Left lung (tissue), 10 donors: ENCODE results near the gene AMMECR1. TPM values are rescaled to one million over a fixed set of nuclear protein-coding genes. Genes with fewer than 3 reads are reported as not detected.

Experiments used
- ATAC-seq: fragments of 200-7000 bp; cut with Tn5 transposase; one replicate; pipeline ENCODE4 v1.9.1; 2020; ENCODE audit warnings: moderate library complexity
- DNase-seq, 4 donors: peaks; one replicate each; pipeline ENCODE4 v3.0.0-alpha.2; 2013 to 2020
- H3K27ac ChIP-seq, 2 donors: fragments of 200-600 bp; sonication (generic) in 1 of 2; one replicate each; pipeline versions ENCODE4 v1.5.0 to v1.8.0; 2020 to 2021
- H3K27me3 ChIP-seq, 2 donors: fragments of 200-600 bp; sonication (generic) in 1 of 2; one replicate each; pipeline versions ENCODE4 v1.5.0 to v1.8.0; 2020 to 2021
- H3K36me3 ChIP-seq, 2 donors: fragments of 200-600 bp; sonication (generic) in 1 of 2; one replicate each; pipeline versions ENCODE4 v1.5.0 to v1.8.0; 2020 to 2021
- H3K4me1 ChIP-seq, 2 donors: fragments of 200-600 bp; one replicate each; pipeline ENCODE4 v1.8.0; 2021
- H3K4me3 ChIP-seq, 2 donors: fragments of 200-600 bp; sonication (generic) in 1 of 2; one replicate each; pipeline versions ENCODE4 v1.5.0 to v1.8.0; 2020 to 2021; ENCODE audit warnings: mild to moderate bottlenecking in 1 of 2
- H3K9me3 ChIP-seq, 2 donors: fragments of 200-600 bp; sonication (generic) in 1 of 2; one replicate each; pipeline versions ENCODE4 v1.5.0 to v1.8.0; 2020 to 2021
- intact Hi-C, 2 donors: fragments of 100-400 bp; cut with DNase I; formaldehyde crosslinking; loops; one replicate each; pipeline versions ENCODE4 v1.11.2 to v1.14.2; 2022
- polyA plus RNA-seq, 6 donors: library from polyadenylated mRNA; unstranded; fragments of 120-200 nt; gene quantifications; one replicate each; pipeline ENCODE4 v1.2.1, GENCODE V29; 2013; ENCODE audit not compliant: insufficient read length in 6 of 6
- total RNA-seq, 2 donors: library from RNA; stranded (reverse); fragmentation: NEBNext Ultra II Directional; extraction: Animal tissue kit (Norgen Biotek cat#: 25700); gene quantifications; one replicate each; pipeline ENCODE4 v1.2.1, GENCODE V29; 2021
- TF ChIP-seq, protein P1 (sequence below), 2 donors: fragments of 200-600 bp; sonication (generic) in 1 of 2; IDR thresholded peaks; one replicate each; pipeline versions ENCODE4 v1.5.0 to v1.8.0; 2021; ENCODE audit warnings: antibody characterized with exemption in 2 of 2
- donor health status: DM: no; HTN: yes; CAD: no.
- donor health status: DM: no; HTN: no; CAD: no.

Gene AMMECR1
- total and polyA plus RNA-seq, 8 donors, result 8.9 to 15.2 (median 12.7) TPM

DNA sequence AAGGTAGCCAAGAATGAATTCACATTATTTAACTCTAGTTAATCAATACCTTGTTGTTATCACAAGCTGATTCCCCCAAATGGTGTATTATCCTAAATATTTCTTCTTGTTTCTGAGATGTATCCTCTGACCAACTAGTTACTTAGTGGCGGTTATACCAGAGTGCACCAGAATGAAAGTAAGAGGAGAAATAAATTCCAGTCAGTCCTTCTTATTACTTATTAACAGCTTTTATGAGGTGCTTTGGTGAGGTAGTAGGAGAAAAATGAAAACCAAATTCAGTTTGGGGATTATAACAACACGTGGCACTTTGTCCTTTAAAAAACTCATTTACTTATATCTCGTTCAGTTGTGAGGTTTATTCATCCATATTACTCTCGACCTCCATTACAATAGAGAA lies 101.9 kb downstream of the AMMECR1 start:
- TF ChIP-seq, protein P1, sequence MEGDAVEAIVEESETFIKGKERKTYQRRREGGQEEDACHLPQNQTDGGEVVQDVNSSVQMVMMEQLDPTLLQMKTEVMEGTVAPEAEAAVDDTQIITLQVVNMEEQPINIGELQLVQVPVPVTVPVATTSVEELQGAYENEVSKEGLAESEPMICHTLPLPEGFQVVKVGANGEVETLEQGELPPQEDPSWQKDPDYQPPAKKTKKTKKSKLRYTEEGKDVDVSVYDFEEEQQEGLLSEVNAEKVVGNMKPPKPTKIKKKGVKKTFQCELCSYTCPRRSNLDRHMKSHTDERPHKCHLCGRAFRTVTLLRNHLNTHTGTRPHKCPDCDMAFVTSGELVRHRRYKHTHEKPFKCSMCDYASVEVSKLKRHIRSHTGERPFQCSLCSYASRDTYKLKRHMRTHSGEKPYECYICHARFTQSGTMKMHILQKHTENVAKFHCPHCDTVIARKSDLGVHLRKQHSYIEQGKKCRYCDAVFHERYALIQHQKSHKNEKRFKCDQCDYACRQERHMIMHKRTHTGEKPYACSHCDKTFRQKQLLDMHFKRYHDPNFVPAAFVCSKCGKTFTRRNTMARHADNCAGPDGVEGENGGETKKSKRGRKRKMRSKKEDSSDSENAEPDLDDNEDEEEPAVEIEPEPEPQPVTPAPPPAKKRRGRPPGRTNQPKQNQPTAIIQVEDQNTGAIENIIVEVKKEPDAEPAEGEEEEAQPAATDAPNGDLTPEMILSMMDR (IDR thresholded peaks at IDR 0.05), result no peak
- intact Hi-C loops, result no loop called here
- no peak overlapping the region for H3K4me3 ChIP-seq
- no peak overlapping the region for H3K27ac ChIP-seq
- DNase-seq (no peak), ATAC-seq (peak; percentile 61)
- H3K27me3 ChIP-seq, result no peaks in the 10 kb centered on the region
- no peaks in the 10 kb centered on the region for H3K9me3 ChIP-seq
- H3K4me1 ChIP-seq, result no peaks in the 10 kb centered on the region
- H3K36me3 ChIP-seq, result no peaks in the 10 kb centered on the region

DNA sequence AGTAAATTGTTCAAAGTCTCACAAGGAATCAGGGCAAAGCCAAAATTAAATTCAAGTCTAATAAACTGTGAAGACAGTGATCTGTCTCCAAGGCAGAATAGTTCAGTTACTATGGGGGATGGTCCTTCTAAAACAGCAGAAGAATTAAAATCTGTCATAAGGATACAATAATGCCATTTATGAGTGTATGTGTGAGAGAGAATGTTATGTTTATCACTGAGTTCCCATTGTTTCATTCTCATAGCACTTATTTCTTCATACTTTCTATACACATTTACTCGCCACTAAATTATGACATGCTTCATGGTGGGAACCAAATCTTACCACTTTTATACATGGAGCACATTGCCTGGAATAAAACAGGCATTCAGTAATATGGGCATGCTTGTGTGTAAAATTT lies 102.5 kb downstream of the AMMECR1 start:
- Histone ChIP-seq H3K27me3 (no peaks in the 10 kb centered on the region), H3K36me3 (no peaks in the 10 kb centered on the region), H3K9me3 (no peaks in the 10 kb centered on the region), H3K4me3 (no peak overlapping the region), H3K4me1 (no peaks in the 10 kb centered on the region), H3K27ac (no peak overlapping the region)
- no peak for ATAC-seq
- intact Hi-C loops, result no loop called here
- DNase-seq, result no peak
- TF ChIP-seq, protein P1 (IDR thresholded peaks at IDR 0.05), result no peak

DNA sequence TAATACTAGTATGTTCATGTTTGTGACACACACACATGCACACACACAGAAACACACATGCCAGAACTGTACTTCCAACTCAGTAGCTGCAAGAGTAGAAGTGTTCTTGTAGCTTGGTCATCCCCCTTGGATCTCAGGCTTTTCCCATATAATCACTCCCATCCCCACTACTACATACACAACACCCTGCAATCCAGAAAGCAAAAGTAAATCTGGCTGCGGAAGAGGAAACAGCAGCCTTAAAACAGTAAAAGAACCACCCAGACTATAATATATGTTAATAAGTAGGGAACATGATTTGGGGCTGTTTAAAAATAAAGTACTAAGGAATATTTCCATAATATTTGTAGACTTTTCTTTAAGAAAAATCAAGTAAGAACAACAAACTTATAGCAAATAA lies 103.2 kb downstream of the AMMECR1 start:
- H3K27ac ChIP-seq, result no peak overlapping the region
- H3K4me1 ChIP-seq, result no peaks in the 10 kb centered on the region

DNA sequence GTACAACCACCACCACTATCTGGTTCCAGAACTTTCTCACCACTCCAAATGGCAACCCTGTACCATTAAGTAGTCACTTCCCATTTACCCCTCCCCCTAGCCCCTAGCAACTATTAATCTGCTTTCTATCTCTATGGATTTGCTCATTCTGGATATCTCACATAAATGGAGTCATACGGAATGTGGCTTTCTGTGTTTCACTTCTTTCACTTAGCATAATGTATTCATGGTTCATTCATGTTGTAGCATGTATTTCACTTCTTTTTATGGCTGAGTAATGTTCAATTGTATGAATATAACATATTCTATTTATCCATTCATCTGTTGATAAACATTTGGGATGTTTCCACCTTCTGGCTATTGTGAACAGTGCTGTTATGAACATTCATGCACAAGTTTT lies 104.7 kb downstream of the AMMECR1 start:
- Histone ChIP-seq H3K4me3 (no peak overlapping the region), H3K4me1 (no peaks in the 10 kb centered on the region), H3K9me3 (no peaks in the 10 kb centered on the region), H3K27ac (no peak overlapping the region), H3K27me3 (no peaks in the 10 kb centered on the region), H3K36me3 (no peaks in the 10 kb centered on the region)
- intact Hi-C loops, result no loop called here
- TF ChIP-seq, protein P1 (IDR thresholded peaks at IDR 0.05), result no peak
- DNase-seq (no peak), ATAC-seq (no peak)

More for the DNA sequence above, 103.2 kb downstream of the AMMECR1 start:
- DNase-seq (no peak), ATAC-seq (no peak)
- TF ChIP-seq, protein P1 (IDR thresholded peaks at IDR 0.05), result no peak
- Histone ChIP-seq H3K4me3 (no peak overlapping the region), H3K27me3 (no peaks in the 10 kb centered on the region), H3K9me3 (no peaks in the 10 kb centered on the region), H3K36me3 (no peaks in the 10 kb centered on the region)
- intact Hi-C loops, result no loop called here

DNA sequence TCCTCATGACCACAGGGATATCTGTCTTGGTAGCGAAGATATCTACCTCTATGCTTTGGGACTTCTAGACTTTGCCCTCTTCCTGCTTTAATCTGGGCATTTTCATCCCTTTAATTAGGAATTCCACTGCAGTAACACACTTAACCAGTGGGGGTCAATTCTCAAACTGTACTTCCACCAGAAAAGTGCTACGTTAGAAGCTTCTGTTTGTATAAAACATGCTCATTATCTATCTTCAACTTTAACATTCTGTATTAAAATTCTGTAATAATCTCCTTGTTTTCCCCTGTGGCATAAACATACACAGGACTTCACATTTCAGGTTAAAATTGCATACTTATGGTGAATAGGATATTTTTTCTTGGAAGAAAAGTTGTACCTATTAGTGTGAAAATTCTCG lies 105.6 kb downstream of the AMMECR1 start:
- no peaks in the 10 kb centered on the region for H3K9me3 ChIP-seq
- no peak overlapping the region for H3K4me3 ChIP-seq
- no peaks in the 10 kb centered on the region for H3K36me3 ChIP-seq
- ATAC-seq (no peak), DNase-seq (no peak)
- intact Hi-C loops, result no loop called here
- TF ChIP-seq, protein P1 (IDR thresholded peaks at IDR 0.05), result no peak
- no peaks in the 10 kb centered on the region for H3K4me1 ChIP-seq
- no peaks in the 10 kb centered on the region for H3K27me3 ChIP-seq
- no peak overlapping the region for H3K27ac ChIP-seq
